Activated CD8-positive, alpha-beta memory T cell treated with anti-CD3 and anti-CD28 coated beads for 48 hours (primary cell): ENCODE results near the gene GRIK4.

Experiments
- DNase-seq, 3 experiments: peaks; one replicate each; pipeline ENCODE4 v3.0.0-alpha.2; 2020; ENCODE audit warnings: low read depth in 2 of 3, low spot score in 2 of 3

The GRIK4 gene

DNA sequence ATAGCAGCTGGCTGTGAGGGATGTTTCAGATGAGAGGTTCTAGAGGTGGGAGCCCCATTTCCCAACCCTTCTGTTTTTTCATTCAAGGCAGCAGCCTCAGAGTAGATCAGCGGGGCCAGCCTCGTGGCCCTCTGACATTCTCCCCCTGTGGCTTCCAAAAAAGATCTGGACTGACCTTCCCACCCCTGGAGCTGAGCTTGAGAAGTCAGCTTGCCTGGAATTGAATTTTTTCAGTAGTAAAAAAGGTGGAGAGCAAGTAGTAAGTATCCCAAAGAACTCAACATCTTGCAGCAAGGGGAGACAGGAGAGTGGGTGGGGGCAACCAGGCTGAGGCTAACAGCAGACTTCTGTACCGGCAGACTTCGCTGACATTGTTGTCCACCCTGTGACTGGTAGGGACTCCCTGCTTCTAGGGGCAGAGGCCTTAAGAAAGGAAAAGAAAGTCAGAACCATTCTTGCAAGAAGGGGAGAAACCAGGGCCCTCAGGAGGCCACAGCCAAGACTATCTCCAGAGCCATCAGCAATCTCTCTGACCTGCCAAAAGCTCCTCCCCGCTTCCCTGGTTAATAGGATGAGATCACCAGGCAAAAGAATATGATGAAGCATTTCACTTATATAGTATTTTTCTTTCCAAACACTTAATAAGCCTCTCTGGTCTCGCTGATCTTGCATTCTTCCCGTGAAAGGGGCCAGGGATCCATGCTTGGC is 2.0 kb upstream of the GRIK4 start:
- no peak for DNase-seq

DNA sequence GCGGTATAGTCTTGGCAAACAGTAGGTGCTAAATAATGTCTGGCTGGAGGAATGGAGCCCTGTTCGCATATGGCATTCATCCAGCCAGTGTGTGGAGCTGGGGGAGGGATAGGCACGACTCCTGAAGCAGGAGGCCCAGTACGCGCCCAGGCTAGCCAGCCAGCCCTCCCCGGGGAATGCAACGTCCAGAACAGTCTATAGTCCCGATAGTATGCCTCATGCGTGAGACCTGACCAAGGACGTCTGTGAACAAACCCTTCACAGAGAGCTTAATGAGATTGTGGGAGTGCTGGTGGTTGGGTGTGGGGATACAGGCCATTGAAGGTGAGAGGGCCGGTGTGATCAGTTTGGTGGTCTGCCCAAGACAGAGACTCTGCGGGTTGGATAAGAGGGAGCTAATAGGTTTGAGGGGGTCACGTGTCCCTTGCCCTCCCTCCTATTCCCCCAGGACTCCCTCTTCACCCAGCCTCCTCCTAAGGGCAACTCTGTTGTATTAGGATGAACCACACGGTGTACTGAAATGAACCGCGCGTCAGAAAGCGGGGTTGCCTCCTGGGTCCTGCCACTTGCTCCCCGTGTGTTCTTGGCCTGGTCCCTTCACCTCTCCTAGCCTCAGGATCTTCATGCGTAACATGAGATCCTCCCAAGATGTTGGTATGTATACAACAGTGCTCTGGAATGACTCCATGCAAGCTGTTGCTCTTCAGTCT is 987 bp upstream of the GRIK4 start:
- no peak for DNase-seq

DNA sequence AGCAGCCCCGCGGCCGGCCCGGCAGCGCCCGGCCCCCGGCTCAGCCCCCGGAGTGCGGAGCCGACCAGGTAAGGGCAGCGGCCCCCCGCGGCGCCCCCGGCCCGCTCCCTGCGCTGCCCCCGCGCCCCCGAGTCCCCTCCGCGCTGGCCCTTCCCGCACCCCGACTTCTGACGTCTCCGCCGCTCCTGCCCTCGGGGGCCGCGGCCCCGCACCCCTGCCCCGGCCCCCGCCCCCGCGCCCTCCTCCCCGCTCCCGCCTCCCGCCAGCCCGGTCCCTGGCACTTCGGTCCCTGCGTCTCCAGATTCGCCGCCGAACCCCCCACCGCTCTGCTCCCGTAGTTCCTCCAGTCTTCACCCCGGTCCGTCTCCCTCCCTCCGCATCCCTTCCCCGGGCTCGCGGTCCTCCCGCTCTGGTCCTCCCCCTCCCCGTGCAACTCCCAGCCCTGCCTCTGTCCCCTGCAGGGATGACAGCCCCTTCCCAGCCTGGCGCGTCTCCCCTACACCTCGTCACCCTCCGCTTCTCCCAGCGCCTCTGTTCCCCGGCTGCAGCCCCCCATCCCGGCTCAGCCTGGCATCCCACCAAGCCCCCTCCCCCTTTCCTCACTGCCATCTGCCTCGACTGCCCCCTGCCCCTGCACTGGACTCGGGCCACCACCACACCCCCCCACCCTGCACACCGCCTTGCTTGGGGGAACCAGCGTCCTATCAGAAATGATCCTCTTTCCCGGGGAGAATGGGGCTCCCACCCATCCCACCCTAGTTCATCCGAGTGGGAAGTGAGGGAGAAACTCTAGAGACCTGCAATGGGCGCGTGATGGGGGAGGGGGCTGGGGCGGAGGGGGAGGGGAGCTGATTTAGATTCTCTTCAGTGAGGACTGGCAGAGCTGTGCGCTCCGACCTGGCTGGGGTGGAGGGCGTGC is 531 bp downstream of the GRIK4 start:
- DNase-seq, result no peak

DNA sequence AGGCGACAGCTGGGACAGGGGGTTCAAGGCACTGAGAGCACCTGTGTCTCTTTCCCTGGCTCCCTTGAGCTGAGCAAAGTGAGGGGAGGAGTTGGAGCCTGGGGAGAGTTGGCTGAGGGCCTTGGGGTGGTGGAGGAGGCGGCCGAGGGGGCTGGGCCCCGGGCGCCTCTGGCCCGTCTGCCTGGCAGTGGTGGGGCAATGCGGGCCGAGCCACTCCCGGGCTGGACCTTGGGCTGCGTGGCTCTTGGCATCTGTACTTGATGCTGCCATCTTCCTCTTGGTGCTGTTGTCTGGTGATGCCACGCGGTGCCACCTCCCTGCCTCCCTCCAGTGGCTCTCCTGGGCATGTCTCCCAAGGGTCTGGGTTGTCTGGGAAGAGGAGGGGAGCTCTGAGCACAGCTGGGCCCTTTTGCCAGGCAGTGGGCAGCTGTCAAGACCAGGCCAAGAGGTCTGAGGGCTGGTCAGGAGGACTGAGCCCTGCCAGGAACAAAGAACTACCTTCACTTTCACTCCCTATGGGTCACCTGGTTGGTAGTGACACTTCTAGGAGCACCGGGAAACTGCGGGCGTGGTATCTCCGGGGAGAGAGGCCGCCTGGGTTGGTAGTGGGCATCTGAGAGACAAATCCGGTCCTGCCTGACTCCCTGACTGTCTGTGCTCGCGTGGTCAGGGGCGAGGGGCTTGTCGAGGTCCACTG is 1.3 kb downstream of the GRIK4 start:
- DNase-seq, result no peak

- DNase-seq, result no peak
Measured at GRCh38 chr11:120513436-120514315, 2.1 kb downstream of the GRIK4 start.

DNA sequence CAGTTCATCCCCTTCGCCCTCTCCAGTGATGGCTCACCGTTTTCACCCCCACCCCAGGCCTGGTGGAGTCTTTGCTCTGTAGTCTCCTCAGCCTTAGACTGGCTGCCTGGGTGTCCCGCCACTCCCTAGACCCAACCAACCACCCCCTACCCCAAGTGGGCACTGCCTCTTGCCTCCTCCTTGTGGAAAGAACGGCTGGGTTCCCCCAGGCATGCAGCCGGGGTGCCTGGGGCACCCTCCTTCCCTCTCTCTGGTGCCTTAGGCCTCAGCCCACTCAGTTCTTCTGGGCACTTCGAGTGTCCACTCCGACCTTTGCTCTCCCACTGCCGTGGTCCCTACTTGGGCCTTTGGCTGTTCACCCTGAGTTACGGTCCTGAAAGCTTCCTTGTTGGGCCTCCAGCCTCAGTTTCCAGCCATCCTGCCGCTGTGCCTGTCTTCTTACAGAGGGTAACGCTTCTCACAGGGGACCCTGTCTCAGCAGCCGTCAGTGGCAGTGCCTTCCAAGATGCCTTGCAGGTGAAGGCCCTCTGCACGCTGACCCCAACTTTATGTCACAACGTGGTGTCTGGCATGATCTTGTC is 3.1 kb downstream of the GRIK4 start:
- DNase-seq, result no peak

DNA sequence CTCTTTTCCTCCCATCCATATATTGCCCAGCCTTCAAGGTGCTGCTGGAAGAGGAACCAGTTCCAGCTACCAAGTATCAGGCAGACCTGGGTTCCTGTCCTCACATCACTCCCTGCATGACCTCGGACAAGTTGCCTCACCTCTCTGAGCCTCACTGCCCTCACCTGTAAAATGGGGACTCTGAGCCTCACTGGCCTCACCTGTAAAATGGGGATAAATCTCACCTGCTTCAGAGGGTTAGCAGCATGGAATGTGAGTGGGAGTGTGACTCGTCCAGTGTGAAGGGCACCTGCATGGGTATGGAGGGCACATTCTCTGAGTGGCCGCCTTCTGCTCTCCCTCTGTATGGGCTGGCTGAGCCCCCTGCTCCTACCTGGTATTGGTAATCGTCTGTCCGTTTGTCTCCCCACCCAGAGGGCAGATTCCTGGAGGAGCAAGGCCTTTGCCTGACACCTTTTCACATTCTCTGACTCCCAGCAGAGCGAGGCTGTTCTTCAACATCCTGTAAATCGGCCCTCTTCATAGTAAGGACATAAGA is 3.7 kb downstream of the GRIK4 start:
- DNase-seq, result no peak

DNA sequence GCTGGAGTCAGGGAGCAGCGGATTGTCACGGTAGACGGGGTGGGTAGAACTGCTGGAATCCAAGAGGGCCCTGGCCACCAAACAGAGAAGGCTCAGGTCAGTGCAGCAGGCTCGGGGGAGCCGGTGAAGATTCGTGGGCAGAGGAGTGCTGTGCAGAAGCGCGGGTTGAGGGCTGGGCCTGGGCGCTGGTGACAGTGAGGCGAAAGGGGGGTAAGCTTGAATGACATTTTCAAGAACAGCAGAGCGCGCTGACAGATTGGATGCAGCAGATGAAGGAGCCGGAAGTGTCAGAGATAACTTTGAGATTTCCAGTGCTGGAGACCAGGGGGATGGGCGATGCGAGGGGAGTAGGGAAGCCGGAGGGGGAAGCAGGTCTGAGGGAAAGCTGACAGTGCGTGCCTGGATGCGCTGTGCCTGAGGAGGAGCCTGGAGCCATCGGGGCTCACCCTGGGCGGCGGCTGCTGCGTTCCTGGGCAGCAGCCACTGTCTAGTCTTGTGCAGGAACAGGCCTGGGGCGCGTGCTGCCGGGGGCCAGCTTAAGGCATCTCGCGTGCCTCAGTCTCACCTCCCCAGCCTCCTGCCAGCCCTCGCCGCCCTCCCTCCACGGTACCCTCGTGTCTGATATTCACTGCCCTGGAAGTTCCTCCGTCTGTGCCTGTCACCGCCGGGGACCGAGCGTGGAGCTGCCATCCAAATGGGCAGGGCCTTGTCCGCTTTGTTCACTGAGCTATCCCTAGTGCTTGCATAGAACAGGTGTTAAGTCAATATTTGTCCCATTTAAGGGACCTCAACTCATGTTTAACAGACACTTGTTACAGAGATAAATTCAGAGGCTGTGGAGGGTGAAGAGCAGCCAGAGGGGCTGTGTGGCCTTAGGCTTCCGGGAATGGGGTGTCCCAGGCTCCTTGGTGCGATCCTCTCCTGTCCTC is 5.2 kb downstream of the GRIK4 start:
- no peak for DNase-seq

- DNase-seq, result no peak
Measured at GRCh38 chr11:120517390-120517761, 5.8 kb downstream of the GRIK4 start.

DNA sequence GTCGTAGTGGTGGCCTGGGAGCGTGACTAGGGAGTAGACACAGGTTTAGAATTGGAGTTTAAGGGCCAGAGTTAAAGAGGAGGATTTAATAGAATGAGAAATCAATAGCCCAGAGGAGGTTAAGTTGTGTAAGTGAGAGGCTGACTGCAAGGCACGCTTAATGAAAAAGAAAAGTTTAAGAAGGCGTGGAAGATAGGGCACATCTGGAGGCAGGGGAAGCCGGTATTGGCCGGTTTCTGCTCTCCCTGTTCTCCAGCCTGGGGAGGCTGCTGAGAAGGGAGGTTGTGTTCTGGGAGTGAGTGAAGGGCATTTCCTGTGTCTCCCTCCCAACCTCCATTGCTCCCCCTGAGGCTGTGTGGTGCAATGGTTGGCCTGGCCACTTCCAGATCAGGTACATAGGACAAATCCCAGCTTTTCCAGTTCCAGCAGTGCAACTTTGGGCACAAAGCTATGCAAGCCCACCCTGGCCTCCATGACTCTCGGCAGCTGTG is 6.3 kb downstream of the GRIK4 start:
- DNase-seq, result no peak

DNA sequence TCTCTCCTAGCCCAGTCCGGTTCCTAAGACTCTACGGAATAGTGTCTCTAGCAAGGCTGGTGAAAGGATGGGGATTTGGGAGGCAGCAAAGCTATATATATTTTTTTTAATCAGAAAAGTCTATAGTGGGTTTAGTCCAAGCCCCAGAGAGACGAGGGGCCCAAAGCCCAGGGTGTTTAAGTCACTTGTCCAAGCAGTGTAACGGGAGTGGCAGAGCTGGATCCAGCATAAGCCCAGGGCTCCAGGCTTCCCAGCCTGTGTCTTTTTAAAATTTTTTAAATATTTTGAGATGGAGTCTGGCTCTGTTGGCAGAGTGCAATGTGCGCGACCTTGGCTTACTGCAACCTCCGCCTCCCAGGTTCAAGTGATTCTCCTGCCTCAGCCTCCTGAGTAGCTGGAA is 6.8 kb downstream of the GRIK4 start:
- DNase-seq, result no peak

DNA sequence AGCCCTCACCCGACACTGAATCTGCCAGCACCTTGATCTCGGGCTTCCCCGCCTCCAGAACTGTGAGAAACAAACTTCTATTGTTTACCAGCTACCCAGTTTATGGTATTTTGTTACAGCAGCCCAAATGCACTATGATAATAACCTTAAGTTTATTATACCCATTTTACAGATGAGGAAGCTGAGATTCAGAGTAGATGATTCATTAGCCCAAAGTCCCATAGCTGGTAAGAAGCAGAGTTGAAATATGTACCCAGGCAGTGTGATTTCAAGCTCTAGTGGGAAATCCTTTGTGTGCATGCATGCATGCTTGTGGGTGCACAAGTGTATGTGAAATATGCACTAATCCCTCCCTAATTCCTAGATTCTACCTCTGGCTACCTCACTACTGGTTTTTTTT is 7.9 kb downstream of the GRIK4 start:
- no peak for DNase-seq

DNA sequence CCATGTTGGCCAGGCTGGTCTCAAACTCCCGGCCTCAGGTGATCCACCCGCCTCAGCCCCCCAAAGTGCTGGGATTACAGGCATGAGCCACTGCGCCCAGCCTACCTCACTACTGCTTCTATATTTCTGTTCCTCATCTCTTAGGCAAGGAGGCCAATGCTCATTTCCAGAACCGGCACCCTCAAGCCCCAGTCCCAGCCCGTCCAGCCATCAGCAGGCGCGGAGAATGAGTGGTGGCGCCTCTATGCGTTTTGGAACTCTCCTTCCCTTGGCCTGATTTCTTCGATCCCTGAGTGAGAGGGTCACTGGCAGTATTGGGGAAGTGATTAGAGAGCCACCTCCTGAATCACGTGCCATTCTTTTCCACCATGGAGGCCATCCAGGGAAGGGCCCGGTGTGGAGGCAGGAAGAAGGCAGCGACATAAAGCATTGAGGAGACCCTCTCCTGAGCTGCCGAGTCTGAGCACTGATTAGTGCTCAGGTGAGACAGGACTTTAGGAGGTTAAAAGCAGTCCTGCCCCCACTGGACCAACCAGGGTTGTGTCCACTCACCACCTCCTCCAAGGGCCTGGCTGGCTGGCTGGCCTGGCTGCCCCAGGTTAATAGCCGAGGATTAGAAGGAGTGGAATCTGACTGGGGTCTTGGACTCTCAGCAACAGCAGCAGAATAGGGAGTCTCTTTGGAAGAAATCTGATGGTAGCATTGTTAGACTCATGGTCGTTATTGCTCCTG is 8.7 kb downstream of the GRIK4 start:
- DNase-seq, result no peak

DNA sequence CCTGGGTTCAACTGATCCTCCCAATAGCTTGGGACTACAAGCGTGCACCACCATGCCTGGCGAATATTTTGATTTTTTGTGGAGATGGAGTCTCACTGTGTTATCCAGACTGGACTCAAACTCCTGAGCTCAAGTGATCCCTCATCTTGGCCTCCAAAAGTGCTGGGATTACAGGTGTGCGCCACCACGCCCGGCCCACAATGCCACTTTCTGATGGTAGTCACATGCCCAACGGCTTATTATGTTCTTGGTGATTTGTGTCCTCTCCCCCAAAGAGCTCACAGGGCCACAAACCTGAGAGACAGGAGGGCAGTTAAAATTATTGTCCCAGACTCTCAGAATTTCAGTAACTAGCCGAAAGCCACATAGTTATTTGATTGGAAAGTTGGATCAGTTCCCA is 9.6 kb downstream of the GRIK4 start:
- no peak for DNase-seq

DNA sequence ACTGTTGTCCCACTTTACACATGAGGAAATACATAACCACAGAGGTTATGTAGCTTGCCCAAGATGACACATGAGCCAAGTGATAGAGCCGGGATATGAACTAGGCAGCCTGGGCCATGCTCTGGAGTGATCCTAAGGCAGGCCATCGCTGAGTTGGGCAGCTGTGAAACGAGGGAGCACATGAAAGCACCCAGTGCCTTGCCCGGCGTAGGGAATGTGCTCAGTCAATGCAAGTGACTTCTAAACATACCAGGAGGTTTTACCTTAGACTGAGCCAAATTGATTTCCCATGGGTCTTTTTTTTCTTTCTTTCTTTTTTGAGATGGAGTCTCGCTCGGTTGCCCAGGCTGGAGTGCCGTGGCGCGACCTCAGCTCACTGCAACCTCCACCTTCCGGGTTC is 10.5 kb downstream of the GRIK4 start:
- DNase-seq, result no peak

DNA sequence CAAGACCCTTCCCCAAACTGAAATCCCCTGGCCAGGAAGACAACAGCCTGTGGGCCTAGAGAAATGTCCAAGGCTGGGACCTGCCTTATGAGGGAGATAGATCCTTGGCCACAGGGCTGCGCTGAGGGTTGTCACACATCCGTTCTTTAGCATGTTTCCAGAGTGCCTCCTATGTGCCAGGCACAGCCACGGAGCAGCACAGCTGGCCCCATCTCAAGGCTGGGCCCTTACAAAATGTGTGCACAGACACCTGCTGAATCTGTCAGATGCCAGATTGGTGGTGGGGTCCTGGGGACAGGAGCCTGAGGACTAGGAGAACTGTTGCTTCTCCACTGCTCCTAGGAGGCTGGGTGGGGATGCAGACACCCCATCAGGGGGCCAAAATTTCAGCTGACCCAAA is 11.2 kb downstream of the GRIK4 start:
- no peak for DNase-seq

DNA sequence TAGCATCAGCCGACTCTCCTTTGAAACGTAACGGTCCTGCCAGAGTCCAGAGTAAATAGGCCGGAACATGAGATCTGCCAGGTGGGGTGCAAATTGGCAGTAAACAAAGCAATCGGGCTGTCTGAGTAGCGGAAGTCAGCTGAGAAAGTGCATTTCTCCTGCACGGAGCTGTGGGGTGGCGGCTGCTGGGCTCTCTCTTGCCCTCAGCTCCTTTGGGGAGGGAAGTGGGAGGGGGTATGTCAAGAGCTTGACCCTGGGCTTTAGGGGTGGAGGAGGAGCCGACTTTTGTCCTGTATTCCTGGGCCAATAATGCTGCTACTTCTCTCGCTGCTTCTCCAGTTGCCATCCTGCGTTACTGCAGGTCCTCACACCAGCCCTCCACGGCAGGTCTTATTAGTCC is 11.6 kb downstream of the GRIK4 start:
- DNase-seq, result no peak

GRCh38 chr11:120524536-120525085 is 13.1 kb downstream of the GRIK4 start:
- no peak for DNase-seq
